HCT116 (cell line): ENCODE measurements around the gene PDK1. TPM values are rescaled to one million over a fixed set of nuclear protein-coding genes. Genes with fewer than 3 reads are reported as not detected.

ENCODE experiments used
- ATAC-seq: fragments of 200-7000 bp; cut with Tn5 transposase; 2 replicates; pipeline ENCODE4 v1.9.1; 2020; ENCODE audit warnings: mild to moderate bottlenecking, moderate library complexity
- BruUV-seq: library from RNA; stranded (reverse); fragments of 400-500 nt; replicated peaks from 2 replicates; lab custom pipeline; 2021; lab: Mats Ljungman, UMichigan
- CTCF ChIA-PET: fragments of 300-600 bp; sonication (Branson Sonifier 250); formaldehyde crosslinking; loops from one replicate; lab custom pipeline; 2021; ENCODE audit warnings: antibody characterized with exemption; lab: Charles Lee
- POLR2A ChIA-PET: fragments of 300-600, 350-600 bp; sonication (Branson Sonifier 250); formaldehyde crosslinking; loops from one replicate; lab custom pipeline; 2021; ENCODE audit warnings: antibody characterized with exemption; lab: Charles Lee
- RAD21 ChIA-PET, 2 experiments: fragments of 300-600 bp; sonication (Branson Sonifier 250); formaldehyde crosslinking; loops; one replicate each; lab custom pipeline; 2023; ENCODE audit warnings: low total read pairs in 2 of 2; ENCODE audit not compliant: uncharacterized antibody in 2 of 2, unreplicated experiment in 2 of 2, low non-redundant PET in 1 of 2; lab: Charles Lee
- DNase-seq: peaks from one replicate; pipeline ENCODE4 v3.0.0-alpha.2; 2010; ENCODE audit warnings: low read depth, low spot score
- H2AFZ ChIP-seq: fragments of 200-600 bp; shearing (Covaris generic), sonication (generic); 2 replicates; pipeline ENCODE4 v1.6.1; 2017; ENCODE audit warnings: low read depth, mixed run types, mixed read lengths, antibody characterized with exemption, low read length; ENCODE audit not compliant: poor library complexity, severe bottlenecking
- H3K27ac ChIP-seq: 2 replicates; pipeline ENCODE4 v1.5.1; 2012; ENCODE audit warnings: low read depth, low read length
- H3K27me3 ChIP-seq: fragments of 200-600 bp; sonication (generic); 2 replicates; pipeline ENCODE4 v1.6.1; 2016; ENCODE audit warnings: mixed run types, low read length, mixed read lengths; ENCODE audit not compliant: insufficient read depth
- H3K36me3 ChIP-seq, 2 experiments: fragments of 200-500 bp in 1 of 2; fragments of 200-600 bp in 1 of 2; sonication (Bioruptor generic) in 1 of 2; sonication (generic) in 1 of 2; 2 replicates each; pipeline versions ENCODE4 v1.5.1 to v1.6.1; 2014 to 2016; ENCODE audit warnings: low read length in 2 of 2, inconsistent platforms in 1 of 2, mixed read lengths in 1 of 2, mixed run types in 1 of 2; ENCODE audit not compliant: insufficient read depth in 2 of 2, control insufficient read depth in 1 of 2
- H3K4me1 ChIP-seq, 2 experiments: fragments of 200-600 bp in 1 of 2; sonication (generic) in 1 of 2; 2 replicates each; pipeline versions ENCODE4 v1.5.1 to v1.6.1; 2012 to 2017; ENCODE audit warnings: low read length in 2 of 2, inconsistent platforms in 1 of 2, mild to moderate bottlenecking in 1 of 2, mixed read lengths in 1 of 2, mixed run types in 1 of 2, moderate library complexity in 1 of 2; ENCODE audit not compliant: insufficient read depth in 2 of 2, control insufficient read depth in 1 of 2
- H3K4me2 ChIP-seq: fragments of 200-600 bp; sonication (generic); 2 replicates; pipeline ENCODE4 v1.6.1; 2017; ENCODE audit warnings: mixed run types, low read length, mixed read lengths
- H3K4me3 ChIP-seq, 2 experiments: fragments of 200-600 bp in 1 of 2; sonication (generic) in 1 of 2; replicated peaks in 1 of 2; 2 replicates each; pipeline ENCODE4 v1.5.1; 2011 to 2016; ENCODE audit warnings: low read length in 2 of 2, control low read depth in 1 of 2, low read depth in 1 of 2, mild to moderate bottlenecking in 1 of 2, mixed read lengths in 1 of 2, mixed run types in 1 of 2
- H3K79me2 ChIP-seq: fragments of 200-600 bp; sonication (generic); 2 replicates; pipeline ENCODE4 v1.6.1; 2017; ENCODE audit warnings: mild to moderate bottlenecking, mixed run types, low read length, moderate library complexity, mixed read lengths; ENCODE audit not compliant: insufficient read depth
- H3K9ac ChIP-seq: fragments of 200-600 bp; sonication (generic); 2 replicates; pipeline ENCODE4 v1.6.1; 2016; ENCODE audit warnings: low read length, mixed read lengths
- H3K9me2 ChIP-seq: fragments of 200-600 bp; sonication (generic), shearing (Covaris generic); 2 replicates; pipeline ENCODE4 v1.6.1; 2017; ENCODE audit warnings: mixed run types, mild to moderate bottlenecking, moderate library complexity; ENCODE audit not compliant: insufficient read depth
- H3K9me3 ChIP-seq, 2 experiments: fragments of 200-500 bp in 1 of 2; fragments of 200-600 bp in 1 of 2; sonication (Bioruptor generic) in 1 of 2; sonication (generic) in 1 of 2; 2 replicates each; pipeline ENCODE4 v1.6.1; 2014 to 2017; ENCODE audit warnings: low read length in 2 of 2, mixed read lengths in 2 of 2, inconsistent platforms in 1 of 2, low read depth in 1 of 2, mild to moderate bottlenecking in 1 of 2, mixed run types in 1 of 2, moderate library complexity in 1 of 2; ENCODE audit not compliant: control insufficient read depth in 1 of 2, insufficient read depth in 1 of 2
- H4K20me1 ChIP-seq: fragments of 200-600 bp; sonication (generic), shearing (Covaris generic); 2 replicates; pipeline ENCODE4 v1.6.1; 2017; ENCODE audit warnings: mixed run types, mild to moderate bottlenecking, moderate library complexity; ENCODE audit not compliant: insufficient read depth
- CBX3 ChIP-seq: IDR thresholded peaks from 2 replicates; pipeline ENCODE4 v1.6.1; 2012; ENCODE audit warnings: low read depth
- EGR1 ChIP-seq: IDR thresholded peaks from 2 replicates; pipeline ENCODE4 v1.6.1; 2012; ENCODE audit warnings: low read depth
- ELF1 ChIP-seq: IDR thresholded peaks from 2 replicates; pipeline ENCODE4 v1.6.1; 2012; ENCODE audit warnings: low read depth, borderline replicate concordance
- EZH2 ChIP-seq: fragments of 200-600 bp; sonication (generic); IDR thresholded peaks from 2 replicates; pipeline ENCODE4 v1.6.1; 2017; ENCODE audit warnings: antibody characterized with exemption, mixed run types
- EZH2phosphoT487 ChIP-seq: fragments of 200-600 bp; IDR thresholded peaks from 2 replicates; pipeline ENCODE4 v1.6.1; 2018; ENCODE audit warnings: antibody characterized with exemption, borderline replicate concordance
- FOSL1 ChIP-seq: IDR thresholded peaks from 2 replicates; pipeline ENCODE4 v1.6.1; 2012; ENCODE audit warnings: low read depth
- JUND ChIP-seq: IDR thresholded peaks from 2 replicates; pipeline ENCODE4 v1.6.1; 2012
- POLR2A ChIP-seq: IDR thresholded peaks from 2 replicates; pipeline ENCODE4 v1.7.0; 2011; ENCODE audit warnings: borderline replicate concordance; ENCODE audit not compliant: insufficient read depth, insufficient read length; ENCODE audit errors: extremely low read depth
- RAD21 ChIP-seq: IDR thresholded peaks from 2 replicates; pipeline ENCODE4 v1.6.1; 2012; ENCODE audit warnings: low read depth, mild to moderate bottlenecking
- REST ChIP-seq: IDR thresholded peaks from 2 replicates; pipeline ENCODE4 v1.6.1; 2012; ENCODE audit warnings: low read depth
- SP1 ChIP-seq: IDR thresholded peaks from 2 replicates; pipeline ENCODE4 v1.6.1; 2012; ENCODE audit warnings: low read depth
- SRF ChIP-seq: IDR thresholded peaks from 2 replicates; pipeline ENCODE4 v1.6.1; 2012; ENCODE audit warnings: low read depth
- TCF7L2 ChIP-seq: IDR thresholded peaks from 2 replicates; pipeline ENCODE4 v1.7.0; 2011; ENCODE audit warnings: borderline replicate concordance, inconsistent platforms; ENCODE audit not compliant: insufficient read depth, insufficient read length; ENCODE audit errors: extremely low read depth
- YY1 ChIP-seq: IDR thresholded peaks from 2 replicates; pipeline ENCODE4 v1.6.1; 2011; ENCODE audit warnings: low read length, low read depth, moderate library complexity, mild to moderate bottlenecking; ENCODE audit not compliant: insufficient replicate concordance; ENCODE audit errors: extremely low read depth
- ZFX ChIP-seq: fragments of 450-650 bp; IDR thresholded peaks from 2 replicates; pipeline ENCODE4 v1.6.1; 2017
- ZNF274 ChIP-seq: fragments of 200-500 bp; sonication (Bioruptor generic); IDR thresholded peaks from 2 replicates; pipeline ENCODE4 v1.6.1; 2014; ENCODE audit warnings: mild to moderate bottlenecking, low read depth, low read length, inconsistent platforms
- intact Hi-C: fragments of 100-400 bp; cut with micrococcal nuclease; formaldehyde crosslinking; loops from 2 replicates; pipeline ENCODE4 v1.10.0; 2022
- total RNA-seq: library from RNA; stranded (reverse); gene quantifications from one replicate; pipeline ENCODE4 v1.2.1, GENCODE V29; 2021; ENCODE audit not compliant: unreplicated experiment
- TF ChIP-seq, protein P1 (sequence below): IDR thresholded peaks from 2 replicates; pipeline ENCODE4 v1.6.1; 2012
- TF ChIP-seq, protein P2 (sequence below): IDR thresholded peaks from 2 replicates; pipeline ENCODE4 v1.6.1; 2011; ENCODE audit warnings: mild to moderate bottlenecking, low read length, moderate library complexity; ENCODE audit not compliant: insufficient replicate concordance; ENCODE audit errors: extremely low read depth
- TF ChIP-seq, protein P3 (sequence below): IDR thresholded peaks from 2 replicates; pipeline ENCODE4 v1.6.1; 2012

The PDK1 gene
- total RNA-seq, 1 experiment from 2014 or later: 21.3 TPM

DNA sequence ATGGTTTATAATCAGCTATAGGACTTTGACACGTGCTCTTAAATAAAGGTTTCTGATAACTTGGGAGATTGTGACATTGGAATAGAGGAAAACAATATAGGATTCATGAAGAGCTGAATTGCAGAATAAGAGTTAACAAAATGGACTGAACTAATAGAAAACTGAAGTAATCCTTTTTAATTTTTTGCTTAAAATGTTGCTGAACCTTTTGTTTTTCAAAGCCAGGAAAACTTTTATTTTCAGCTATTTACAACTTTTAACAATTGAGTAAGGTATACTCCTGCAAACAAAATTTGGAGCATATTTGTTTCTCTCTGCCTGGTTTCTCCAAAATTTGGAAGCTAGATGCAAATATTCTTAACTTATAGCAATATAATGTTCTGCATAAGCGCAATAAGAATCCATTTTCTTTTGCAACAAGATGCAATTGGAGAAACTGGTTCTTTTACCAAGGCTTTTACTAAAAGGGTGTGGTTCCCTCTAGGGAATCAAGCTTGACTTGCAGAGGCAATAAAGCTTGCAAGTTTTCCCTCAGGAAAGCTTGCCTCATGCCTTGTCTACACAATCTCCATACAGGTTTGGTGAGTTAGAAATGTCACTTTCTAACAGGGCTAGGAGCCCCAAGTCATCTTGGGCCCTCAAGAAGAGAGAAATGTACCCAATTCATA is 10.3 kb upstream of the PDK1 start:
- CTCF ChIA-PET: no interaction called here
- ATAC-seq: no peak

More for the DNA sequence above, 10.3 kb upstream of the PDK1 start:
- no peaks in the 10 kb centered on the region for H4K20me1 ChIP-seq
- no TSS peak for BruUV-seq
- H3K79me2 ChIP-seq: no peaks in the 10 kb centered on the region
- DNase-seq: no peak
- no peaks in the 10 kb centered on the region for H3K4me1 ChIP-seq
- TF ChIP-seq, protein P1, sequence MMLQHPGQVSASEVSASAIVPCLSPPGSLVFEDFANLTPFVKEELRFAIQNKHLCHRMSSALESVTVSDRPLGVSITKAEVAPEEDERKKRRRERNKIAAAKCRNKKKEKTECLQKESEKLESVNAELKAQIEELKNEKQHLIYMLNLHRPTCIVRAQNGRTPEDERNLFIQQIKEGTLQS: no peak
- TF ChIP-seq ELF1: no peak
- TF ChIP-seq CBX3: no peak
- TF ChIP-seq EZH2: no peak
- no peak for TF ChIP-seq POLR2A
- no peak for TF ChIP-seq RAD21
- no peak for TF ChIP-seq ZNF274
- TF ChIP-seq EGR1: no peak
- TF ChIP-seq TCF7L2: no peak
- TF ChIP-seq JUND: no peak
- TF ChIP-seq, protein P2, sequence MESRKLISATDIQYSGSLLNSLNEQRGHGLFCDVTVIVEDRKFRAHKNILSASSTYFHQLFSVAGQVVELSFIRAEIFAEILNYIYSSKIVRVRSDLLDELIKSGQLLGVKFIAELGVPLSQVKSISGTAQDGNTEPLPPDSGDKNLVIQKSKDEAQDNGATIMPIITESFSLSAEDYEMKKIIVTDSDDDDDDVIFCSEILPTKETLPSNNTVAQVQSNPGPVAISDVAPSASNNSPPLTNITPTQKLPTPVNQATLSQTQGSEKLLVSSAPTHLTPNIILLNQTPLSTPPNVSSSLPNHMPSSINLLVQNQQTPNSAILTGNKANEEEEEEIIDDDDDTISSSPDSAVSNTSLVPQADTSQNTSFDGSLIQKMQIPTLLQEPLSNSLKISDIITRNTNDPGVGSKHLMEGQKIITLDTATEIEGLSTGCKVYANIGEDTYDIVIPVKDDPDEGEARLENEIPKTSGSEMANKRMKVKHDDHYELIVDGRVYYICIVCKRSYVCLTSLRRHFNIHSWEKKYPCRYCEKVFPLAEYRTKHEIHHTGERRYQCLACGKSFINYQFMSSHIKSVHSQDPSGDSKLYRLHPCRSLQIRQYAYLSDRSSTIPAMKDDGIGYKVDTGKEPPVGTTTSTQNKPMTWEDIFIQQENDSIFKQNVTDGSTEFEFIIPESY: no peak
- no peak for TF ChIP-seq ZFX
- TF ChIP-seq SP1: no peak
- TF ChIP-seq, protein P3, sequence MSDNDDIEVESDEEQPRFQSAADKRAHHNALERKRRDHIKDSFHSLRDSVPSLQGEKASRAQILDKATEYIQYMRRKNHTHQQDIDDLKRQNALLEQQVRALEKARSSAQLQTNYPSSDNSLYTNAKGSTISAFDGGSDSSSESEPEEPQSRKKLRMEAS: no peak
- TF ChIP-seq EZH2phosphoT487: no peak
- TF ChIP-seq SRF: no peak
- TF ChIP-seq REST: no peak
- TF ChIP-seq YY1: no peak
- TF ChIP-seq FOSL1: no peak
- TF ChIP-seq, all 23 proteins: peak for 0
- Histone ChIP-seq H3K4me2 (no peak overlapping the region), H3K9me3 (0 out of 4 replicates have a peak, but pooled peaks cover 0 to 3% of the 10 kb centered on the region in 2 experiments), H3K27ac (no peak overlapping the region), H3K4me3 (no peak overlapping the region), H2AFZ (no peak overlapping the region), H3K9me2 (no peaks in the 10 kb centered on the region), H3K27me3 (no peaks in the 10 kb centered on the region), H3K36me3 (no peaks in the 10 kb centered on the region), H3K9ac (no peak overlapping the region)
- ChIA-PET RAD21 (interaction anchor here in 1 of 2 experiments (0.6 kb wide), 1 partner anchor 419 kb away, joined by 5 read pairs; no protein-coding TSS in a partner anchor), POLR2A (no interaction called here)
- intact Hi-C loops: no loop called here
